Upper lobe of left lung (tissue), 4 donors: ENCODE data around the gene PPP2R2C.

Experiments used
- CTCF ChIP-seq, 6 experiments: fragments of 450-650 bp in 4 of 6; fragments of 200-600 bp in 2 of 6; sonication (generic) in 2 of 6; IDR thresholded peaks; one replicate each; pipeline ENCODE4 v1.5.1; 2016 to 2019; ENCODE audit warnings: antibody characterized with exemption in 6 of 6
- POLR2AphosphoS5 ChIP-seq, 2 donors: sonication (generic); formaldehyde crosslinking; IDR thresholded peaks; one replicate each; pipeline ENCODE4 v1.5.1; 2017; ENCODE audit warnings: antibody characterized with exemption in 2 of 2

DNA sequence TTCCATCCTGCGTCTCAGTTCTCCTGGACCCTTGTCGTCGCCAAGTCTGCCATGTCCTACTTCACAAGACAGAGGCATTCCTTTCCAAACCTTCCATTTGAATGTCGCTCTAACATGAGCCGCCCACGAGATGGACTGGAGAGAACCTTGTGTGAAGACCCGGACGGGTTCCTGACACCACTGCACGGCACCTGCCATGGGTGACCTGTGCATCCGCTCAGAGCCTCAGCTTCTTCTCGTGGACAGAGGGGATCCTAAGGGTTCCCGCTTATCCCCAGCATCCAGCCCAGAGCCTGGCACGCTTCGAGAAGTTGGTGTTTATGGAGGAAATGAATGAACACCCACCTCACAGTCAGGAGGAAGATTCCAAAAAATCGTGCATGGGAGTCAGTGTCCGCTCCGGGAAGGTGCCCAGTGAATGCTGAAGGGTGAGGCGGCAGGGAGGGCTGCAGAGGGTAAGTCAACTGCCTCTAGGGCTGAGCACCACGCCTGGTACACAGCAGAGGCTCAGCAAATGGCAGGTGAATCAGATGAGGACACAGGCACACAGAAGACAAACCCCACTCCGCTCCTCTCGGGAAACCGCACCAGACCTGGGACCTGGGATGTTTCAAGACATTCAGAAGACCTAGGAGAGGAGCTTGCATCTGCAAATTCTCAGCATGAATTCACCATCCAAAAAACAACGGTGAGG is 150.2 kb downstream of the PPP2R2C start:
- no peak for TF ChIP-seq POLR2AphosphoS5 (IDR thresholded peaks at IDR 0.05)
- TF ChIP-seq CTCF (IDR thresholded peaks at IDR 0.05), result no peak
